ENCODE measurements around the gene KRT23. TPM values are rescaled to one million over a fixed set of nuclear protein-coding genes. Genes with fewer than 3 reads are reported as not detected.

KRT23 gene
- total RNA-seq, 1 experiment from 2014 or later, result not detected

GRCh38 chr17:40886090-40886489, 51.4 kb downstream of the KRT23 start:
- H3K4me3 ChIP-seq, result no peak overlapping the region
- no peaks in the 10 kb centered on the region for H3K9me3 ChIP-seq (replicated peaks)
- no peaks in the 10 kb centered on the region for H3K4me1 ChIP-seq (replicated peaks)
- H3K36me3 ChIP-seq, result no peaks in the 10 kb centered on the region
- H3K27ac ChIP-seq, result no peak overlapping the region
- no peak for DNase-seq (ENCODE audit: low read depth in 1 of 2, low spot score in 2 of 2)
- peaks cover 30% of the 10 kb centered on the region for H3K27me3 ChIP-seq (replicated peaks)

- DNase-seq (ENCODE audit: low read depth in 1 of 2, low spot score in 2 of 2), result no peak
- Histone ChIP-seq H3K27ac (no peak within 1 kb of the TSS), H3K9me3 (replicated peaks) (no peaks in the 10 kb centered on the region), H3K4me3 (no peak within 1 kb of the TSS), H3K27me3 (replicated peaks) (peaks cover 27% of the 10 kb centered on the region), H3K36me3 (no peaks in the 10 kb centered on the region), H3K4me1 (replicated peaks) (no peaks in the 10 kb centered on the region)
Measured at GRCh38 chr17:40884708-40885512, 52.5 kb downstream of the KRT23 start, which contains the start of gene KRT20. TSS of gene KRT20 (minus strand) at chr17:40885242. CDS start at chr17:40885185, 57 bp downstream.

GRCh38 chr17:40883626-40884334, 53.7 kb downstream of the KRT23 start:
- Histone ChIP-seq H3K27me3 (replicated peaks) (peaks cover 17% of the 10 kb centered on the region; the same call in 1 of the 2 replicates), H3K36me3 (no peaks in the 10 kb centered on the region), H3K4me1 (replicated peaks) (no peaks in the 10 kb centered on the region), H3K9me3 (replicated peaks) (no peaks in the 10 kb centered on the region), H3K27ac (no peak overlapping the region), H3K4me3 (no peak overlapping the region)
- DNase-seq (ENCODE audit: low read depth in 1 of 2, low spot score in 2 of 2), result no peak

GRCh38 chr17:40883031-40883430, 54.4 kb downstream of the KRT23 start:
- no peak overlapping the region for H3K27ac ChIP-seq
- no peaks in the 10 kb centered on the region for H3K4me1 ChIP-seq (replicated peaks)
- no peaks in the 10 kb centered on the region for H3K36me3 ChIP-seq
- no peak for DNase-seq (ENCODE audit: low read depth in 1 of 2, low spot score in 2 of 2)
- peaks cover 12% of the 10 kb centered on the region; the same call in 1 of the 2 replicates for H3K27me3 ChIP-seq (replicated peaks)
- no peaks in the 10 kb centered on the region for H3K9me3 ChIP-seq (replicated peaks)
- H3K4me3 ChIP-seq, result no peak overlapping the region

GRCh38 chr17:40879026-40879425, 58.4 kb downstream of the KRT23 start:
- Histone ChIP-seq H3K9me3 (replicated peaks) (no peaks in the 10 kb centered on the region), H3K27ac (no peak overlapping the region), H3K4me1 (replicated peaks) (no peaks in the 10 kb centered on the region), H3K4me3 (no peak overlapping the region), H3K27me3 (replicated peaks) (peaks cover 5% of the 10 kb centered on the region; the same call in 1 of the 2 replicates), H3K36me3 (no peaks in the 10 kb centered on the region)
- DNase-seq (ENCODE audit: low read depth in 1 of 2, low spot score in 2 of 2), result no peak

- DNase-seq (ENCODE audit: low read depth in 1 of 2, low spot score in 2 of 2), result no peak
- Histone ChIP-seq H3K4me3 (no peak overlapping the region), H3K27me3 (replicated peaks) (no peaks in the 10 kb centered on the region), H3K36me3 (no peaks in the 10 kb centered on the region), H3K27ac (no peak overlapping the region), H3K4me1 (replicated peaks) (no peaks in the 10 kb centered on the region), H3K9me3 (replicated peaks) (no peaks in the 10 kb centered on the region)
Measured at GRCh38 chr17:40878044-40878443, 59.4 kb downstream of the KRT23 start.

GRCh38 chr17:40873801-40874200, 63.6 kb downstream of the KRT23 start:
- H3K4me1 ChIP-seq (replicated peaks), result no peaks in the 10 kb centered on the region
- H3K27ac ChIP-seq, result no peak overlapping the region
- H3K9me3 ChIP-seq (replicated peaks), result no peaks in the 10 kb centered on the region
- no peaks in the 10 kb centered on the region for H3K27me3 ChIP-seq (replicated peaks)
- no peak overlapping the region for H3K4me3 ChIP-seq
- DNase-seq (ENCODE audit: low read depth in 1 of 2, low spot score in 2 of 2), result no peak
- H3K36me3 ChIP-seq, result no peaks in the 10 kb centered on the region

GRCh38 chr17:40873255-40873654, 64.2 kb downstream of the KRT23 start:
- Histone ChIP-seq H3K9me3 (replicated peaks) (no peaks in the 10 kb centered on the region), H3K4me3 (no peak overlapping the region), H3K27me3 (replicated peaks) (no peaks in the 10 kb centered on the region), H3K27ac (no peak overlapping the region), H3K4me1 (replicated peaks) (no peaks in the 10 kb centered on the region), H3K36me3 (no peaks in the 10 kb centered on the region)
- DNase-seq (ENCODE audit: low read depth in 1 of 2, low spot score in 2 of 2), result no peak

Other genes starting within 250 kb of the KRT23 start
- not detected in 2 replicates for gene KRT24, start 233.9 kb downstream of the KRT23 start, total RNA-seq (2014; rRNA removed; shearing (Covaris generic))
- gene KRT25, start 182.3 kb downstream of the KRT23 start, total RNA-seq (2014; rRNA removed; shearing (Covaris generic)), result not detected in 2 replicates
- gene KRT26, start 165.4 kb downstream of the KRT23 start, total RNA-seq (2014; rRNA removed; shearing (Covaris generic)), result not detected in 2 replicates
- gene KRT27, start 155.1 kb downstream of the KRT23 start, total RNA-seq (2014; rRNA removed; shearing (Covaris generic)), result not detected in 2 replicates
- gene KRT28, start 137.7 kb downstream of the KRT23 start, total RNA-seq (2014; rRNA removed; shearing (Covaris generic)), result not detected in 2 replicates
- 29.7 and 73.0 TPM in 2 replicates for gene KRT10, start 115.0 kb downstream of the KRT23 start, total RNA-seq (2014; rRNA removed; shearing (Covaris generic))
- not detected in 2 replicates for gene KRT12, start 70.4 kb downstream of the KRT23 start, total RNA-seq (2014; rRNA removed; shearing (Covaris generic))
- gene KRT20, start 52.4 kb downstream of the KRT23 start, total RNA-seq (2014; rRNA removed; shearing (Covaris generic)), result not detected in 2 replicates
- gene KRT39, start 29.3 kb upstream of the KRT23 start, total RNA-seq (2014; rRNA removed; shearing (Covaris generic)), result not detected in 2 replicates
- gene KRT40, start 46.7 kb upstream of the KRT23 start, total RNA-seq (2014; rRNA removed; shearing (Covaris generic)), result not detected in 2 replicates
- gene KRTAP3-3, start 56.5 kb upstream of the KRT23 start, total RNA-seq (2014; rRNA removed; shearing (Covaris generic)), result not detected in 2 replicates
- not detected in 2 replicates for gene KRTAP3-2, start 62.3 kb upstream of the KRT23 start, total RNA-seq (2014; rRNA removed; shearing (Covaris generic))
- not detected in 2 replicates for gene KRTAP3-1, start 71.5 kb upstream of the KRT23 start, total RNA-seq (2014; rRNA removed; shearing (Covaris generic))
- 0.45 and 2.5 TPM in 2 replicates for gene KRTAP1-5, start 89.6 kb upstream of the KRT23 start, total RNA-seq (2014; rRNA removed; shearing (Covaris generic))
- gene KRTAP1-4, start 92.5 kb upstream of the KRT23 start, total RNA-seq (2014; rRNA removed; shearing (Covaris generic)), result not detected in 2 replicates
- not detected in 2 replicates for gene KRTAP1-3, start 97.2 kb upstream of the KRT23 start, total RNA-seq (2014; rRNA removed; shearing (Covaris generic))
- not detected in 2 replicates for gene KRTAP1-1, start 103.8 kb upstream of the KRT23 start, total RNA-seq (2014; rRNA removed; shearing (Covaris generic))
- gene KRTAP2-1, start 109.7 kb upstream of the KRT23 start, total RNA-seq (2014; rRNA removed; shearing (Covaris generic)), result not detected in 2 replicates
- gene KRTAP2-2, start 117.6 kb upstream of the KRT23 start, total RNA-seq (2014; rRNA removed; shearing (Covaris generic)), result not detected in 2 replicates
- not detected in 2 replicates for gene KRTAP2-3, start 122.5 kb upstream of the KRT23 start, total RNA-seq (2014; rRNA removed; shearing (Covaris generic))
- gene KRTAP2-4, start 128.2 kb upstream of the KRT23 start, total RNA-seq (2014; rRNA removed; shearing (Covaris generic)), result not detected in 2 replicates
- gene KRTAP4-7, start 146.5 kb upstream of the KRT23 start, total RNA-seq (2014; rRNA removed; shearing (Covaris generic)), result not detected in 2 replicates
- gene KRTAP4-8, start 160.5 kb upstream of the KRT23 start, total RNA-seq (2014; rRNA removed; shearing (Covaris generic)), result not detected in 2 replicates
- gene KRTAP4-16, start 164.6 kb upstream of the KRT23 start, total RNA-seq (2014; rRNA removed; shearing (Covaris generic)), result not detected in 2 replicates
- gene KRTAP4-9, start 167.7 kb upstream of the KRT23 start, total RNA-seq (2014; rRNA removed; shearing (Covaris generic)), result not detected in 2 replicates
- not detected in 2 replicates for gene KRTAP4-11, start 180.7 kb upstream of the KRT23 start, total RNA-seq (2014; rRNA removed; shearing (Covaris generic))
- not detected in 2 replicates for gene KRTAP4-12, start 186.5 kb upstream of the KRT23 start, total RNA-seq (2014; rRNA removed; shearing (Covaris generic))
- gene KRTAP4-6, start 202.9 kb upstream of the KRT23 start, total RNA-seq (2014; rRNA removed; shearing (Covaris generic)), result not detected in 2 replicates
- gene KRTAP4-5, start 212.2 kb upstream of the KRT23 start, total RNA-seq (2014; rRNA removed; shearing (Covaris generic)), result not detected in 2 replicates
- gene KRTAP4-4, start 223.1 kb upstream of the KRT23 start, total RNA-seq (2014; rRNA removed; shearing (Covaris generic)), result not detected in 2 replicates
- gene KRTAP4-3, start 230.6 kb upstream of the KRT23 start, total RNA-seq (2014; rRNA removed; shearing (Covaris generic)), result not detected in 2 replicates
- gene KRTAP4-2, start 240.6 kb upstream of the KRT23 start, total RNA-seq (2014; rRNA removed; shearing (Covaris generic)), result not detected in 2 replicates
- not detected in 2 replicates for gene KRTAP4-1, start 247.3 kb upstream of the KRT23 start, total RNA-seq (2014; rRNA removed; shearing (Covaris generic))

All from SJSA1 (cell line).